Tibial nerve (tissue), 4 donors: ENCODE data around the gene BRI3BP. TPM values are rescaled to one million over a fixed set of nuclear protein-coding genes. Genes with fewer than 3 reads are reported as not detected.
"Not testable (repeated sequence)": the region's sequence is repeated elsewhere in the genome, so short reads cannot be mapped to it uniquely, and the experiment has no call there.

Experiments
- DNase-seq, 2 donors: peaks; one replicate each; pipeline ENCODE4 v3.0.0-alpha.2; 2019; ENCODE audit warnings: low spot score in 2 of 2
- H3K27ac ChIP-seq, 4 donors: fragments of 200-600 bp; sonication (generic) in 3 of 4; one replicate each; pipeline ENCODE4 v1.5.1; 2017 to 2019; ENCODE audit warnings: mild to moderate bottlenecking in 1 of 4
- H3K27me3 ChIP-seq, 2 donors: fragments of 200-600 bp; sonication (generic) in 1 of 2; one replicate each; pipeline versions ENCODE4 v1.5.1 to v1.6.0; 2017 to 2019
- H3K36me3 ChIP-seq, 3 donors: fragments of 200-600 bp; sonication (generic); one replicate each; pipeline ENCODE4 v1.5.1; 2018 to 2019
- H3K4me1 ChIP-seq, 4 donors: fragments of 200-600 bp; sonication (generic) in 3 of 4; one replicate each; pipeline ENCODE4 v1.5.1; 2017 to 2019
- H3K4me3 ChIP-seq, 4 donors: fragments of 200-600 bp; sonication (generic) in 3 of 4; one replicate each; pipeline ENCODE4 v1.5.1; 2017 to 2019; ENCODE audit warnings: mild to moderate bottlenecking in 1 of 4, moderate library complexity in 1 of 4
- H3K9me3 ChIP-seq, 4 donors: fragments of 200-600 bp; sonication (generic) in 3 of 4; one replicate each; pipeline ENCODE4 v1.5.1; 2017 to 2019
- CTCF ChIP-seq, 5 experiments: fragments of 200-600 bp in 3 of 5; fragments of 450-650 bp in 2 of 5; sonication (generic) in 3 of 5; IDR thresholded peaks; one replicate each; pipeline ENCODE4 v1.5.1; 2016 to 2019; ENCODE audit warnings: antibody characterized with exemption in 5 of 5, mild to moderate bottlenecking in 3 of 5, moderate library complexity in 2 of 5
- EP300 ChIP-seq, 2 donors: sonication (generic); formaldehyde crosslinking; IDR thresholded peaks; one replicate each; pipeline ENCODE4 v1.6.1; 2017; ENCODE audit warnings: antibody characterized with exemption in 2 of 2, mild to moderate bottlenecking in 1 of 2
- POLR2A ChIP-seq, 2 donors: fragments of 450-650 bp; IDR thresholded peaks; one replicate each; pipeline ENCODE4 v1.6.1; 2017; ENCODE audit warnings: antibody characterized with exemption in 2 of 2, mild to moderate bottlenecking in 2 of 2, moderate library complexity in 2 of 2
- WGBS, 2 donors: methylation state at CpG; one replicate each; pipeline ENCODE4 v1.1.5; 2018; 5-methylcytosine and 5-hydroxymethylcytosine counted together
- total RNA-seq, 4 donors: library from RNA; depleted of rRNA; stranded (reverse); fragments of >200 nt; gene quantifications; one replicate each; pipeline ENCODE4 v1.1.0, GENCODE V29; 2016

BRI3BP gene
- total RNA-seq, 4 donors from 2014 or later = 3.9 to 5.7 (median 4.7) TPM

- Histone ChIP-seq H3K4me3 (no peak overlapping the region), H3K27ac (no peak overlapping the region), H3K36me3 (no peaks in the 10 kb centered on the region), H3K9me3 (no peaks in the 10 kb centered on the region), H3K4me1 (no peaks in the 10 kb centered on the region), H3K27me3 (no peaks in the 10 kb centered on the region)
- no peak for DNase-seq
- TF ChIP-seq CTCF (IDR thresholded peaks at IDR 0.05) = no peak
- TF ChIP-seq EP300 (IDR thresholded peaks at IDR 0.05) = no peak
- no peak for TF ChIP-seq POLR2A (IDR thresholded peaks at IDR 0.05)
- 85 to 92% methylated on average over 9 of the region's 9 CpGs for WGBS, 2 donors
Observed at GRCh38 chr12:125055591-125055990, 62.1 kb downstream of the BRI3BP start.

GRCh38 chr12:125056306-125056705 lies 62.9 kb downstream of the BRI3BP start:
- Histone ChIP-seq H3K27ac (no peak overlapping the region), H3K9me3 (no peaks in the 10 kb centered on the region), H3K36me3 (no peaks in the 10 kb centered on the region), H3K4me3 (no peak overlapping the region), H3K27me3 (no peaks in the 10 kb centered on the region), H3K4me1 (no peaks in the 10 kb centered on the region)
- TF ChIP-seq POLR2A (IDR thresholded peaks at IDR 0.05) (no peak), EP300 (IDR thresholded peaks at IDR 0.05) (no peak), CTCF (IDR thresholded peaks at IDR 0.05) (no peak)
- WGBS, 2 donors = 89% methylated on average over 14 of the region's 14 CpGs
- DNase-seq = no peak

GRCh38 chr12:125057708-125058107 lies 64.3 kb downstream of the BRI3BP start:
- TF ChIP-seq EP300 (IDR thresholded peaks at IDR 0.05) (no peak), POLR2A (IDR thresholded peaks at IDR 0.05) (no peak), CTCF (IDR thresholded peaks at IDR 0.05) (no peak)
- 74 to 77% methylated on average over 5 of the region's 5 CpGs for WGBS, 2 donors
- Histone ChIP-seq H3K27me3 (no peaks in the 10 kb centered on the region), H3K27ac (no peak overlapping the region), H3K4me1 (no peaks in the 10 kb centered on the region), H3K4me3 (no peak overlapping the region), H3K9me3 (no peaks in the 10 kb centered on the region), H3K36me3 (no peaks in the 10 kb centered on the region)
- DNase-seq = no peak

- DNase-seq = no peak
- Histone ChIP-seq H3K27me3 (no peaks in the 10 kb centered on the region), H3K27ac (no peak overlapping the region), H3K4me3 (no peak overlapping the region), H3K4me1 (peaks cover 0 to 16% (median 10%) of the 10 kb centered on the region in 4 donors), H3K36me3 (no peaks in the 10 kb centered on the region), H3K9me3 (no peaks in the 10 kb centered on the region)
- WGBS, 2 donors = 96 to 97% methylated on average over 3 of the region's 3 CpGs
- TF ChIP-seq CTCF (IDR thresholded peaks at IDR 0.05) (no peak), EP300 (IDR thresholded peaks at IDR 0.05) (no peak), POLR2A (IDR thresholded peaks at IDR 0.05) (no peak)
Observed at GRCh38 chr12:125061229-125061628, 67.8 kb downstream of the BRI3BP start.

GRCh38 chr12:125063522-125063921 lies 70.1 kb downstream of the BRI3BP start:
- not testable (repeated sequence) for H3K27me3 ChIP-seq, DNase-seq, H3K9me3 ChIP-seq, H3K4me3 ChIP-seq, H3K36me3 ChIP-seq, H3K27ac ChIP-seq
- 80% methylated on average over 4 of the region's 4 CpGs for WGBS, 2 donors
- H3K4me1 ChIP-seq = peaks cover 0 to 27% (median 11%) of the 10 kb centered on the region in 4 donors

- no peak for DNase-seq
- 60 to 67% methylated on average over 5 of the region's 5 CpGs for WGBS, 2 donors
- Histone ChIP-seq H3K27ac (peak overlapping the region in 1 of 4 donors; percentile 79), H3K4me1 (peaks cover 0 to 27% (median 11%) of the 10 kb centered on the region in 4 donors), H3K4me3 (peak overlapping the region in 3 of 4 donors; percentile 69 to 94 (median 91)), H3K9me3 (no peaks in the 10 kb centered on the region), H3K36me3 (peaks cover 0 to 6% (median 0%) of the 10 kb centered on the region in 3 donors), H3K27me3 (no peaks in the 10 kb centered on the region)
- TF ChIP-seq CTCF (IDR thresholded peaks at IDR 0.05) (no peak), EP300 (IDR thresholded peaks at IDR 0.05) (no peak), POLR2A (IDR thresholded peaks at IDR 0.05) (no peak)
Observed at GRCh38 chr12:125064492-125064891, 71.0 kb downstream of the BRI3BP start.
